HepG2 (cell line): ENCODE data around the gene INO80B. TPM values are rescaled to one million over a fixed set of nuclear protein-coding genes. Genes with fewer than 3 reads are reported as not detected.

ENCODE experiments used
- HNRNPL ChIP-seq: fragments of 200-400 bp; formaldehyde crosslinking; IDR thresholded peaks from 2 replicates; pipeline ENCODE4 v1.6.1; 2017; ENCODE audit warnings: mild to moderate bottlenecking, low read depth, low read length
- IRF2 ChIP-seq: IDR thresholded peaks from 2 replicates; pipeline ENCODE4 v1.6.1; 2018; ENCODE audit warnings: missing genetic modification reagents, missing compliant biosample characterization
- MIER2 ChIP-seq: IDR thresholded peaks from 2 replicates; pipeline ENCODE4 v1.6.1; 2016; ENCODE audit warnings: missing biosample characterization, missing genetic modification reagents
- RELA ChIP-seq: sonication (generic); formaldehyde crosslinking; IDR thresholded peaks from 2 replicates; pipeline ENCODE4 v1.4.0; 2020; ENCODE audit warnings: missing genetic modification reagents
- SATB2 ChIP-seq: sonication (generic); formaldehyde crosslinking; IDR thresholded peaks from 2 replicates; pipeline ENCODE4 v1.5.0; 2020; ENCODE audit warnings: missing genetic modification reagents
- ZBTB7A ChIP-seq: sonication (generic); formaldehyde crosslinking; IDR thresholded peaks from 2 replicates; pipeline ENCODE4 v1.8.0; 2022; ENCODE audit warnings: mild to moderate bottlenecking, missing genetic modification reagents
- ZFP41 ChIP-seq: sonication (generic); formaldehyde crosslinking; IDR thresholded peaks from 2 replicates; pipeline ENCODE4 v1.4.0; 2020; ENCODE audit warnings: mild to moderate bottlenecking, missing genetic modification reagents, borderline replicate concordance
- ZKSCAN8 ChIP-seq: IDR thresholded peaks from 2 replicates; pipeline ENCODE4 v1.6.1; 2016; ENCODE audit warnings: borderline replicate concordance, missing genetic modification reagents, missing compliant biosample characterization
- ZNF501 ChIP-seq: sonication (generic); formaldehyde crosslinking; IDR thresholded peaks from 2 replicates; pipeline ENCODE4 v1.5.1; 2020; ENCODE audit warnings: mild to moderate bottlenecking, moderate library complexity, missing genetic modification reagents
- ZNF7 ChIP-seq: IDR thresholded peaks from 2 replicates; pipeline ENCODE4 v1.6.1; 2016; ENCODE audit warnings: missing biosample characterization, missing genetic modification reagents
- ZNF713 ChIP-seq: sonication (generic); formaldehyde crosslinking; IDR thresholded peaks from 2 replicates; pipeline ENCODE4 v1.4.0; 2020; ENCODE audit warnings: mild to moderate bottlenecking, missing genetic modification reagents
- ZNF773 ChIP-seq: sonication (generic); formaldehyde crosslinking; IDR thresholded peaks from 2 replicates; pipeline ENCODE4 v1.4.0; 2020; ENCODE audit warnings: missing genetic modification reagents, borderline replicate concordance
- polyA plus RNA-seq, 8 experiments: library from polyadenylated mRNA; depleted of rRNA in 3 of 8; stranded (reverse) in 7 of 8; unstranded in 1 of 8; fragments of >200 nt; fragmentation: Illumina TruSeq in 4 of 8; extraction: Trizol in 4 of 8; gene quantifications; 2 replicates each; pipeline versions ENCODE4 v1.2.1 to v1.2.3, GENCODE V29; 2011 to 2016; ENCODE audit warnings: low read depth in 4 of 8, missing spikeins in 1 of 8, mixed read lengths in 1 of 8; ENCODE audit not compliant: insufficient read depth in 1 of 8
- total RNA-seq, 5 experiments: library from RNA; depleted of rRNA; stranded (reverse); fragments of >200 nt; fragmentation: Illumina TruSeq; extraction: Trizol; gene quantifications; 2 replicates each; pipeline ENCODE4 v1.2.3, GENCODE V29; 2016; ENCODE audit warnings: low read depth in 1 of 5
- TF ChIP-seq, protein P1 (sequence below): sonication (generic); formaldehyde crosslinking; IDR thresholded peaks from 2 replicates; pipeline ENCODE4 v1.4.0; 2020; ENCODE audit warnings: missing genetic modification reagents, borderline replicate concordance
- TF ChIP-seq, protein P2 (sequence below): sonication (generic); formaldehyde crosslinking; conservative IDR thresholded peaks from 2 replicates; pipeline ENCODE4 v1.5.0; 2020; ENCODE audit warnings: missing genetic modification reagents
- TF ChIP-seq, protein P3 (sequence below): sonication (generic); formaldehyde crosslinking; IDR thresholded peaks from 2 replicates; pipeline ENCODE4 v1.5.1; 2020; ENCODE audit warnings: mild to moderate bottlenecking, missing genetic modification reagents, moderate library complexity
- TF ChIP-seq, protein P4 (sequence below): sonication (generic); formaldehyde crosslinking; IDR thresholded peaks from 2 replicates; pipeline ENCODE4 v1.5.1; 2020; ENCODE audit warnings: missing genetic modification reagents, mild to moderate bottlenecking, borderline replicate concordance
- TF ChIP-seq, protein P5 (sequence below): sonication (generic); formaldehyde crosslinking; IDR thresholded peaks from 2 replicates; pipeline ENCODE4 v1.5.0; 2020; ENCODE audit warnings: missing genetic modification reagents

INO80B gene
- total and polyA plus RNA-seq, 2 of the 13 experiments (the other 11 are each of a cell fraction or from before 2014, with no cell fraction given) = 6.2 to 14.5 TPM

DNA sequence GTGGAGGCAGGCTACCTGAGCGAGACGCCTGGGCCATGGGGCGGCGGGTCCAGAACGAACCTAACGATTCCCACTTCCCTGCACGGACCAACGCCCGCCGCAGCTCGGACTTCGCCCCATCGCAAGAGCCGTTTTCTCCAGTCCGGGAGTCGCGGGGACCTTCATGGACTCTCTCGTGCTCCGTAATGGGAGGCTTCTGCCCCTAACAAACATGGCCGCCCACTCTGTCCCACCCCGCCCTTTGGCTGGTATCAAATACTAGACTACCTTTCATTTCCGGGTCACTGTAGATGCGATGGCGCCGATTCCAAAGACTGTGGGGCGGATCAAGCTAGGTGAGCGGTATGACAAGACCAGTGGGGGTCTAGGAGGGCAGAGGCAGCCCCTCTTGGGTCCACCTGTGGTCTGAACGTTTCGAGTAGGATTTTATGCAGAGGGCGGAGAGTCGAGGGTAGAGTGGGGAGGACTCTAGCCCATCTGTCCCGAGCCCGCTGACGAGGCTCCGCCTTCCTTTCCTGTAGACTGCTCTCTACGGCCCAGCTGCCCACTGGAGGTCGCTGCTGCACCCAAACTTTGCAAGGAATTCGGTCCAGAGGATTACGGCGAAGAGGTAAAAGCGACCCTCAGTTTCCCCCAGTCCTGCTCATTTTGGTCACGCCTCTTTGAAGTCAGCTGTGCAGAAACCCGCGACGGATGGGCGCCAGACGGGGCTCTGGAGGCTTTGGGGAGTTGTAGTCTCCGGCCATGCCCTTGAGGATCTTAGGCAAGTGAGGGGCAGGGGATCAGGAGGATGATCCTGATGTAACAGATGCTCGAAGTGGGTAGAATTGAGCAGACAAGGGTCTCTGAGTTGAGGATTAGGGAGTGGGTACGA, 28.2 kb downstream of the INO80B start, which contains the start of the genes CCDC142 and TTC31 (continued):
- TF ChIP-seq MIER2 (CRISPR knock-in tag) = no peak
- TF ChIP-seq, protein P1, sequence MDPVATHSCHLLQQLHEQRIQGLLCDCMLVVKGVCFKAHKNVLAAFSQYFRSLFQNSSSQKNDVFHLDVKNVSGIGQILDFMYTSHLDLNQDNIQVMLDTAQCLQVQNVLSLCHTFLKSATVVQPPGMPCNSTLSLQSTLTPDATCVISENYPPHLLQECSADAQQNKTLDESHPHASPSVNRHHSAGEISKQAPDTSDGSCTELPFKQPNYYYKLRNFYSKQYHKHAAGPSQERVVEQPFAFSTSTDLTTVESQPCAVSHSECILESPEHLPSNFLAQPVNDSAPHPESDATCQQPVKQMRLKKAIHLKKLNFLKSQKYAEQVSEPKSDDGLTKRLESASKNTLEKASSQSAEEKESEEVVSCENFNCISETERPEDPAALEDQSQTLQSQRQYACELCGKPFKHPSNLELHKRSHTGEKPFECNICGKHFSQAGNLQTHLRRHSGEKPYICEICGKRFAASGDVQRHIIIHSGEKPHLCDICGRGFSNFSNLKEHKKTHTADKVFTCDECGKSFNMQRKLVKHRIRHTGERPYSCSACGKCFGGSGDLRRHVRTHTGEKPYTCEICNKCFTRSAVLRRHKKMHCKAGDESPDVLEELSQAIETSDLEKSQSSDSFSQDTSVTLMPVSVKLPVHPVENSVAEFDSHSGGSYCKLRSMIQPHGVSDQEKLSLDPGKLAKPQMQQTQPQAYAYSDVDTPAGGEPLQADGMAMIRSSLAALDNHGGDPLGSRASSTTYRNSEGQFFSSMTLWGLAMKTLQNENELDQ = no peak; the same call in 1 of the 2 replicates
- TF ChIP-seq, protein P2, sequence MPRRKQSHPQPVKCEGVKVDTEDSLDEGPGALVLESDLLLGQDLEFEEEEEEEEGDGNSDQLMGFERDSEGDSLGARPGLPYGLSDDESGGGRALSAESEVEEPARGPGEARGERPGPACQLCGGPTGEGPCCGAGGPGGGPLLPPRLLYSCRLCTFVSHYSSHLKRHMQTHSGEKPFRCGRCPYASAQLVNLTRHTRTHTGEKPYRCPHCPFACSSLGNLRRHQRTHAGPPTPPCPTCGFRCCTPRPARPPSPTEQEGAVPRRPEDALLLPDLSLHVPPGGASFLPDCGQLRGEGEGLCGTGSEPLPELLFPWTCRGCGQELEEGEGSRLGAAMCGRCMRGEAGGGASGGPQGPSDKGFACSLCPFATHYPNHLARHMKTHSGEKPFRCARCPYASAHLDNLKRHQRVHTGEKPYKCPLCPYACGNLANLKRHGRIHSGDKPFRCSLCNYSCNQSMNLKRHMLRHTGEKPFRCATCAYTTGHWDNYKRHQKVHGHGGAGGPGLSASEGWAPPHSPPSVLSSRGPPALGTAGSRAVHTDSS (CRISPR knock-in tag) = no peak
- TF ChIP-seq SATB2 (CRISPR knock-in tag) = no peak; the same call in 1 of the 2 replicates
- TF ChIP-seq, protein P3, sequence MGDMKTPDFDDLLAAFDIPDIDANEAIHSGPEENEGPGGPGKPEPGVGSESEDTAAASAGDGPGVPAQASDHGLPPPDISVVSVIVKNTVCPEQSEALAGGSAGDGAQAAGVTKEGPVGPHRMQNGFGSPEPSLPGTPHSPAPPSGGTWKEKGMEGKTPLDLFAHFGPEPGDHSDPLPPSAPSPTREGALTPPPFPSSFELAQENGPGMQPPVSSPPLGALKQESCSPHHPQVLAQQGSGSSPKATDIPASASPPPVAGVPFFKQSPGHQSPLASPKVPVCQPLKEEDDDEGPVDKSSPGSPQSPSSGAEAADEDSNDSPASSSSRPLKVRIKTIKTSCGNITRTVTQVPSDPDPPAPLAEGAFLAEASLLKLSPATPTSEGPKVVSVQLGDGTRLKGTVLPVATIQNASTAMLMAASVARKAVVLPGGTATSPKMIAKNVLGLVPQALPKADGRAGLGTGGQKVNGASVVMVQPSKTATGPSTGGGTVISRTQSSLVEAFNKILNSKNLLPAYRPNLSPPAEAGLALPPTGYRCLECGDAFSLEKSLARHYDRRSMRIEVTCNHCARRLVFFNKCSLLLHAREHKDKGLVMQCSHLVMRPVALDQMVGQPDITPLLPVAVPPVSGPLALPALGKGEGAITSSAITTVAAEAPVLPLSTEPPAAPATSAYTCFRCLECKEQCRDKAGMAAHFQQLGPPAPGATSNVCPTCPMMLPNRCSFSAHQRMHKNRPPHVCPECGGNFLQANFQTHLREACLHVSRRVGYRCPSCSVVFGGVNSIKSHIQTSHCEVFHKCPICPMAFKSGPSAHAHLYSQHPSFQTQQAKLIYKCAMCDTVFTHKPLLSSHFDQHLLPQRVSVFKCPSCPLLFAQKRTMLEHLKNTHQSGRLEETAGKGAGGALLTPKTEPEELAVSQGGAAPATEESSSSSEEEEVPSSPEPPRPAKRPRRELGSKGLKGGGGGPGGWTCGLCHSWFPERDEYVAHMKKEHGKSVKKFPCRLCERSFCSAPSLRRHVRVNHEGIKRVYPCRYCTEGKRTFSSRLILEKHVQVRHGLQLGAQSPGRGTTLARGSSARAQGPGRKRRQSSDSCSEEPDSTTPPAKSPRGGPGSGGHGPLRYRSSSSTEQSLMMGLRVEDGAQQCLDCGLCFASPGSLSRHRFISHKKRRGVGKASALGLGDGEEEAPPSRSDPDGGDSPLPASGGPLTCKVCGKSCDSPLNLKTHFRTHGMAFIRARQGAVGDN (CRISPR knock-in tag) = peak; percentile 78
- no peak for TF ChIP-seq ZNF773 (CRISPR knock-in tag)
- peak; percentile 99 for TF ChIP-seq ZNF501 (CRISPR knock-in tag)
- TF ChIP-seq ZNF7 (CRISPR knock-in tag) = no peak
- TF ChIP-seq, protein P4, sequence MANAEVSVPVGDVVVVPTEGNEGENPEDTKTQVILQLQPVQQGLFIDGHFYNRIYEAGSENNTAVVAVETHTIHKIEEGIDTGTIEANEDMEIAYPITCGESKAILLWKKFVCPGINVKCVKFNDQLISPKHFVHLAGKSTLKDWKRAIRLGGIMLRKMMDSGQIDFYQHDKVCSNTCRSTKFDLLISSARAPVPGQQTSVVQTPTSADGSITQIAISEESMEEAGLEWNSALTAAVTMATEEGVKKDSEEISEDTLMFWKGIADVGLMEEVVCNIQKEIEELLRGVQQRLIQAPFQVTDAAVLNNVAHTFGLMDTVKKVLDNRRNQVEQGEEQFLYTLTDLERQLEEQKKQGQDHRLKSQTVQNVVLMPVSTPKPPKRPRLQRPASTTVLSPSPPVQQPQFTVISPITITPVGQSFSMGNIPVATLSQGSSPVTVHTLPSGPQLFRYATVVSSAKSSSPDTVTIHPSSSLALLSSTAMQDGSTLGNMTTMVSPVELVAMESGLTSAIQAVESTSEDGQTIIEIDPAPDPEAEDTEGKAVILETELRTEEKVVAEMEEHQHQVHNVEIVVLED = peak; percentile 86; the same call in 1 of the 2 replicates
- 0 out of 2 replicates have a peak, but pooled peaks have one; percentile 67 for TF ChIP-seq HNRNPL
- TF ChIP-seq ZBTB7A (CRISPR knock-in tag) = no peak
- TF ChIP-seq IRF2 = peak; percentile 88
- TF ChIP-seq, protein P5, sequence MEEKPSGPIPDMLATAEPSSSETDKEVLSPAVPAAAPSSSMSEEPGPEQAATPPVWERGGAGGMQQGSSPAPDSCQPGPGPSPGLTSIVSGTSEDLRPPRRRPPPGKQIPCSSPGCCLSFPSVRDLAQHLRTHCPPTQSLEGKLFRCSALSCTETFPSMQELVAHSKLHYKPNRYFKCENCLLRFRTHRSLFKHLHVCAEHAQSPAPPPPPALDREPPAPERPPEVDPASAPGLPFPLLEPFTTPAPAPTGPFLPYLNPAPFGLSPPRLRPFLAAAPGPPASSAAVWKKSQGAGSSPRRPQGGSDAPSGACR (CRISPR knock-in tag) = peak; percentile 96
- peak; percentile 4; the same call in 1 of the 2 replicates for TF ChIP-seq RELA (CRISPR knock-in tag)
- TF ChIP-seq ZNF713 (CRISPR knock-in tag) = 0 out of 2 replicates have a peak, but pooled peaks have one; percentile 28
- TF ChIP-seq ZKSCAN8 (CRISPR knock-in tag) = peak; percentile 55
- no peak; the same call in 1 of the 2 replicates for TF ChIP-seq ZFP41 (CRISPR knock-in tag)
